Measurements from ENCODE around the gene SCFD2.
A peak's percentile ranks its signal among the peaks of the same experiment; 100 is the strongest.
"Not testable (repeated sequence)": the region's sequence is repeated elsewhere in the genome, so short reads cannot be mapped to it uniquely, and the experiment has no call there.

Gene SCFD2

GRCh38 chr4:52840531-52841370, 525.1 kb downstream of the SCFD2 start:
- no peak for DNase-seq

GRCh38 chr4:52838729-52839586, 526.9 kb downstream of the SCFD2 start:
- peak; percentile 30 for DNase-seq

GRCh38 chr4:52837716-52838558, 527.9 kb downstream of the SCFD2 start:
- DNase-seq: no peak

- DNase-seq: no peak
Measured at GRCh38 chr4:52836678-52837077, 529.2 kb downstream of the SCFD2 start.

GRCh38 chr4:52836120-52836519, 529.7 kb downstream of the SCFD2 start:
- no peak for DNase-seq

GRCh38 chr4:52834641-52835456, 531.0 kb downstream of the SCFD2 start:
- DNase-seq: not testable (repeated sequence)

- no peak for DNase-seq
Measured at GRCh38 chr4:52833941-52834525, 531.8 kb downstream of the SCFD2 start.

GRCh38 chr4:52825460-52826090, 540.3 kb downstream of the SCFD2 start:
- DNase-seq: no peak

GRCh38 chr4:52824603-52825459, 541.0 kb downstream of the SCFD2 start:
- peak; percentile 39 for DNase-seq

GRCh38 chr4:52824270-52824602, 541.6 kb downstream of the SCFD2 start:
- DNase-seq: no peak

GRCh38 chr4:52823702-52824092, 542.2 kb downstream of the SCFD2 start:
- no peak for DNase-seq

Measured in left hindlimb (tissue), 1 donor.